IPS-11a (cell line): ENCODE data around the gene RFC2.

ENCODE experiments used
- H3K4me3 ChIP-seq: one replicate; pipeline ENCODE4 v1.5.1; 2013; ENCODE audit warnings: low read depth, low read length, control low read depth

The RFC2 gene

GRCh38 chr7:74254129-74254857 is at the start of gene RFC2:
RFC2 (minus strand) TSS chr7:74254399; CDS start chr7:74254383, 16 bp downstream.
- peak within 1 kb of the TSS; percentile 98 for H3K4me3 ChIP-seq

GRCh38 chr7:74302745-74303221 is 48.6 kb upstream of the RFC2 start:
- no peak overlapping the region for H3K4me3 ChIP-seq

GRCh38 chr7:74300926-74301325 is 46.7 kb upstream of the RFC2 start:
- no peak overlapping the region for H3K4me3 ChIP-seq

- H3K4me3 ChIP-seq = no peak overlapping the region
Observed at GRCh38 chr7:74299401-74299800, 45.2 kb upstream of the RFC2 start.

- H3K4me3 ChIP-seq = no peak overlapping the region
Observed at GRCh38 chr7:74297516-74298233, 43.5 kb upstream of the RFC2 start.

GRCh38 chr7:74294191-74294998 is 40.2 kb upstream of the RFC2 start:
- H3K4me3 ChIP-seq = no peak overlapping the region

- H3K4me3 ChIP-seq = no peak overlapping the region
Observed at GRCh38 chr7:74293577-74293908, 39.3 kb upstream of the RFC2 start.

GRCh38 chr7:74292757-74293576 is 38.8 kb upstream of the RFC2 start:
- H3K4me3 ChIP-seq = no peak overlapping the region

- no peak overlapping the region for H3K4me3 ChIP-seq
Observed at GRCh38 chr7:74291535-74291934, 37.3 kb upstream of the RFC2 start.

- peak overlapping the region; percentile 81 for H3K4me3 ChIP-seq
Observed at GRCh38 chr7:74290981-74291441, 36.8 kb upstream of the RFC2 start.

GRCh38 chr7:74290553-74290950 is 36.4 kb upstream of the RFC2 start:
- H3K4me3 ChIP-seq = peak overlapping the region; percentile 81

GRCh38 chr7:74289659-74290552 is 35.7 kb upstream of the RFC2 start:
- H3K4me3 ChIP-seq = peak overlapping the region; percentile 81

- H3K4me3 ChIP-seq = peak within 1 kb of the TSS; percentile 81
Observed at GRCh38 chr7:74289018-74289658, 34.9 kb upstream of the RFC2 start, which contains the start of gene CLIP2. CLIP2 (plus strand) TSS chr7:74289407; CDS start chr7:74317547, 28,140 bp downstream.

GRCh38 chr7:74288034-74288881 is 34.1 kb upstream of the RFC2 start:
- H3K4me3 ChIP-seq = no peak overlapping the region

- no peak overlapping the region for H3K4me3 ChIP-seq
Observed at GRCh38 chr7:74287303-74288033, 33.3 kb upstream of the RFC2 start.

- H3K4me3 ChIP-seq = no peak overlapping the region
Observed at GRCh38 chr7:74286131-74286530, 31.9 kb upstream of the RFC2 start.

- H3K4me3 ChIP-seq = no peak overlapping the region
Observed at GRCh38 chr7:74284781-74285259, 30.6 kb upstream of the RFC2 start.
